GM18873 (cell line): Measurements from ENCODE around the gene DIS3L2.
"Not testable (repeated sequence)": the region's sequence is repeated elsewhere in the genome, so short reads cannot be mapped to it uniquely, and the experiment has no call there.

Source experiments
- ATAC-seq: cut with Tn5 transposase; IDR thresholded peaks from one replicate; pipeline ENCODE4 v1.9.1; 2021; ENCODE audit warnings: mild to moderate bottlenecking, moderate library complexity, moderate number of reproducible peaks; ENCODE audit not compliant: unreplicated experiment, low FRiP score

DIS3L2 gene

GRCh38 chr2:232352511-232353091, 391.1 kb downstream of the DIS3L2 start:
- ATAC-seq = no peak

- ATAC-seq = no peak
These were observed 391.6 kb downstream of the DIS3L2 start for GRCh38 chr2:232353096-232353495.

- no peak for ATAC-seq
These were observed 392.1 kb downstream of the DIS3L2 start for GRCh38 chr2:232353660-232354059.

GRCh38 chr2:232354069-232354468, 392.6 kb downstream of the DIS3L2 start:
- ATAC-seq = no peak

- ATAC-seq = no peak
These were observed 400.1 kb downstream of the DIS3L2 start for GRCh38 chr2:232361646-232362045.

- ATAC-seq = no peak
These were observed 400.8 kb downstream of the DIS3L2 start for GRCh38 chr2:232362174-232362900.

- ATAC-seq = not testable (repeated sequence)
These were observed 401.7 kb downstream of the DIS3L2 start for GRCh38 chr2:232363064-232363783.

GRCh38 chr2:232363784-232364615, 402.5 kb downstream of the DIS3L2 start:
- no peak for ATAC-seq

- ATAC-seq = not testable (repeated sequence)
These were observed 403.5 kb downstream of the DIS3L2 start for GRCh38 chr2:232364806-232365594.

GRCh38 chr2:232365621-232366321, 404.3 kb downstream of the DIS3L2 start:
- no peak for ATAC-seq

GRCh38 chr2:232366461-232366860, 404.9 kb downstream of the DIS3L2 start:
- not testable (repeated sequence) for ATAC-seq

- ATAC-seq = no peak
These were observed 405.5 kb downstream of the DIS3L2 start for GRCh38 chr2:232367016-232367415.

GRCh38 chr2:232367591-232368233, 406.2 kb downstream of the DIS3L2 start:
- no peak for ATAC-seq

- ATAC-seq = no peak
These were observed 406.8 kb downstream of the DIS3L2 start for GRCh38 chr2:232368311-232368731.

GRCh38 chr2:232369126-232369951, 407.8 kb downstream of the DIS3L2 start:
- no peak for ATAC-seq

- not testable (repeated sequence) for ATAC-seq
These were observed 408.5 kb downstream of the DIS3L2 start for GRCh38 chr2:232370007-232370406.

GRCh38 chr2:232372231-232373208, 411.0 kb downstream of the DIS3L2 start:
- ATAC-seq = no peak
